GM12874 (cell line): Measurements from ENCODE around the gene PLBD2.

Experiments
- TF ChIP-seq, protein P1 (sequence below): IDR thresholded peaks from 2 replicates; pipeline ENCODE4 v1.5.1; 2011; ENCODE audit warnings: low read depth, mild to moderate bottlenecking, control low read depth, low read length, moderate library complexity; ENCODE audit not compliant: insufficient read depth

Gene PLBD2

DNA sequence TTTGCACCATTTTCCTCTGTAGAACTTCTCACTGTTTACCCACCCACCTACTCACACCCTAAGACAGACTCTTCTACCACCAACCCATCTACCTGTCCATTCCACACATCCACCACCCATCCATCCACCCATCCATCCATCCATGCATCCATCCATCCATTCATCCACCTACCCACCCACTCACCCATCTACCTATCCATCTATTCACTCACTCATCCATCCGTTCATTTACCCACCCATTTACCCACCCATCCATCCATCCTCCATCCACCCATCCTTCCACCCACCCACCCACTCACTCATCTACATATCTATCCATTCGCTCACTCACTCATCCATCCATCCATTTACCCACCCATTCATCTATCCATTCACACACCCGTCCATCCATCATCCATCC, 15.1 kb downstream of the PLBD2 start:
- TF ChIP-seq, protein P1, sequence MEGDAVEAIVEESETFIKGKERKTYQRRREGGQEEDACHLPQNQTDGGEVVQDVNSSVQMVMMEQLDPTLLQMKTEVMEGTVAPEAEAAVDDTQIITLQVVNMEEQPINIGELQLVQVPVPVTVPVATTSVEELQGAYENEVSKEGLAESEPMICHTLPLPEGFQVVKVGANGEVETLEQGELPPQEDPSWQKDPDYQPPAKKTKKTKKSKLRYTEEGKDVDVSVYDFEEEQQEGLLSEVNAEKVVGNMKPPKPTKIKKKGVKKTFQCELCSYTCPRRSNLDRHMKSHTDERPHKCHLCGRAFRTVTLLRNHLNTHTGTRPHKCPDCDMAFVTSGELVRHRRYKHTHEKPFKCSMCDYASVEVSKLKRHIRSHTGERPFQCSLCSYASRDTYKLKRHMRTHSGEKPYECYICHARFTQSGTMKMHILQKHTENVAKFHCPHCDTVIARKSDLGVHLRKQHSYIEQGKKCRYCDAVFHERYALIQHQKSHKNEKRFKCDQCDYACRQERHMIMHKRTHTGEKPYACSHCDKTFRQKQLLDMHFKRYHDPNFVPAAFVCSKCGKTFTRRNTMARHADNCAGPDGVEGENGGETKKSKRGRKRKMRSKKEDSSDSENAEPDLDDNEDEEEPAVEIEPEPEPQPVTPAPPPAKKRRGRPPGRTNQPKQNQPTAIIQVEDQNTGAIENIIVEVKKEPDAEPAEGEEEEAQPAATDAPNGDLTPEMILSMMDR: no peak

DNA sequence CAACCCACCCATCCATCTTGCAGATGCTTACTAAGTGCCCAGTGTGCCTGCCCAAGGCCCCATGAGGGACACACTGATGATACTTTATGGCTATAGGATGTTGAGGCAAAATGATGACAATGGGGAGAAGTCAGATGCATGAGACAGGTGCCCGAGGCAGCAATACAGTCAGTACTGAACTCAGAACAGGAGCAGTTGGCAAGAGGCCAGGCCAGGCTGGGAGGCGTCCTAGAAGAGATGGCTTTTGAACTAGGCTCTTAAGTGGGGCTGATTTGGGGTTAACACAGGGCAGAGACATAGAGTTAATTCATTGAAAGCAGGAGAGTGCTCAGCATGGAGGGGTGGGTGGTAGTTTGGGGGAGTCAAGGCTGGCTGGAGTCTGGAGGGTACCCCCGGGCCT, 15.6 kb downstream of the PLBD2 start:
- TF ChIP-seq, protein P1: no peak

DNA sequence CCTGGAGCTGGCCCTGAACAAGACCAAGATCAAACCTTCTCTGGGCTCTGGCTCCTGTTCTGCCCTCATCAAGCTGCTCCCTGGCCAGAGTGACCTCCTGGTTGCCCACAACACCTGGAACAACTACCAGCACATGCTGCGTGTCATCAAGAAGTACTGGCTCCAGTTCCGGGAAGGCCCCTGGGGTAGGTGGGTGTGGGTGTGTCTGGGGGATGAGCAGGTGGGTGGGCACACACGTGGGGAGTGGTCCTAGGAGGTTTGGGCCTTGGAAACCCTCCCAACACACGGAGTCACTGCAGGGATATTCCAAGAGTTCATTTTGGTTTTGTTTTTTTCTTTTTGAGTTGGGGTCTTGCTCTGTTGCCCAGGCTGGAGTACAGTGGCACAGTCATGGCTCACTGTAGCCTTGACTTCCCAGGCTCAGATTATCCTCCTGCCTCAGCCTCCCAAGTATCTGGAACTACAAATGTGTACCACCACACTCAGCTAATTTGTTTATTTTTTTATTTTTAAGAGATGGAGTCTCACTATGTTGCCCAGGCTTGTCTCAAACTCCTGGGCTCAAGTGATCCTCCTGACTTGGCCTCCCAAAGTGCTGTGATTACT, 16.5 kb downstream of the PLBD2 start:
- TF ChIP-seq, protein P1: no peak

DNA sequence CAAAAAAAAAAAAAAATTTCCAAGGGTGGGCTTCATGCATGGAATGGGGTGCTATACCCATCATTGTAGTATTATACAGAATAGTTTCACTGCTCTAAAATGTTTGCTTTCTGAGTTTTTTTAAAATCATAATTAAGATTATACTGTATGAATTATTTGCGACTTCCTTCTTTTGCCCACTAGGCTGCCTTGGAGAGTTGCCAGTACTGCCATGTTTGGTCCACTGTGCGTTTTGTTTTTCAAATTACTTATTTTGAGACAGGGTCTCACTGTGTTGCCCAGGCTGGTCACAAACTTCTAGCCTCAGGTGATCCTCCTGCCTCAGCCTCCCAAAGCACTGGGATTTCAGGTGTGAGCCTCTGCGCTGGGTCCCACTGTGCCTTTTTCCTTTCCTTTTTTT, 19.9 kb downstream of the PLBD2 start:
- TF ChIP-seq, protein P1: no peak

DNA sequence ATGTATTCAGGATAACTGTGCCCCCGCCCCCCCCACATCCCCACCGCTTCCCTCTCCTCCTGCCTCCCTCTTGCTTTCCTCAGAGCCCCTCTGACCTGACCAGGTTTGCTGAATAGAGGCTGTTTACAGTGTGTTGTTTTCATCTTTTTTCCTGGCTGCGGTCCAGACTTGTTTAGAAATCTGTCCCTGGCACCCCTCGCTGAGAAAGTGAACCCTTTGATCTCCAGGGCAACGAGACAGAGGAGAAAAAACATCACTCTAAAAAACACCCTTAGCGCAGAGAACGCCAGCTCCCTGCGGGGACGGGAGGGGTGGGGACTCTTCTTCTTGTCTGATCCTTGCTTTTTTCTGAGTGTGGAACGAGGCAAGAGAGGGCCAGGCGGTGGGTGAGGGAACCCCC, 22.8 kb downstream of the PLBD2 start:
- TF ChIP-seq, protein P1: no peak

DNA sequence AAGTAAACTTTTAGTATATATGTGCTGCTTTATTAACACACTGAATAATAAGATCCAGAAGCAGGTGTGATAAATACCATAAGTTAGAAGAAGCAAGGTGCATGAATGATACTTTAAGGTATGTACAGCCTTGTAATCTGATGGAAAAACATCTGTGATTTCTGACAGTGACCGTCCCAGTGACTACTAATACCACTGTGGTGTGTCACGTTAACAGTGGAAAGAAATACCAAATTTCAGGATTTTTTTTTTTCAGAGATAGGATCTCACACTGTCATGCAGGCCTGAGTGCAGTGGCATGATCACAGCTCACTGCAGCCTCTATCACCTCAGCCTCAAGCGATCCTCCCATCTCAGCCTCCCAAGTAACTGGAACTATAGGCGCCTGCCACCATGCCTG, 23.8 kb downstream of the PLBD2 start:
- TF ChIP-seq, protein P1: no peak

DNA sequence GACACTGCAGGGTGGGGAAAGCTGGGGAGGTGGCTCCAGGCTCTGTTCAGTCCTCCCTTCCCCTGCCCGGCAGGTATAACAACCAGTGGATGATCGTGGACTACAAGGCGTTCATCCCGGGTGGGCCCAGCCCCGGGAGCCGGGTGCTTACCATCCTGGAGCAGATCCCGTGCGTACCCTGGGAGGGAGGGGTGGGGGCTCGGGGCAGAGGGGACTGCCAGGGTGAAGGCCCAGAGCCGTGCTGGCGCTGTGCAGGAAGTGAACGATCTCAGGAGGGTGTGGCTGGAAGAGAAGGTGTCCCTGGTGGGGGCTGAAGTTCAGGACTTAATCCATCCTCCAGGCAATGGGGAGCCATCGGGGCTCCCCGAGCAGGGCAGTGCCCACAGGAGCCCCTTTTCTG, 26.4 kb downstream of the PLBD2 start:
- TF ChIP-seq, protein P1: no peak
